Muscle layer of colon (tissue), 2 donors: ENCODE measurements around the gene TOX2.

ENCODE experiments used
- H3K27ac ChIP-seq: one replicate; pipeline ENCODE4 v1.7.0; 2013; ENCODE audit warnings: low read depth, mild to moderate bottlenecking, low read length, moderate library complexity
- H3K27me3 ChIP-seq, 2 donors: one replicate each; pipeline ENCODE4 v1.7.0; 2013; ENCODE audit warnings: low read length in 2 of 2, mild to moderate bottlenecking in 2 of 2; ENCODE audit not compliant: insufficient read depth in 2 of 2, control insufficient read depth in 1 of 2
- H3K36me3 ChIP-seq: one replicate; pipeline ENCODE4 v1.7.0; 2013; ENCODE audit warnings: mild to moderate bottlenecking, low read length; ENCODE audit not compliant: insufficient read depth
- H3K4me1 ChIP-seq: one replicate; pipeline ENCODE4 v1.7.0; 2013; ENCODE audit warnings: mild to moderate bottlenecking, low read length; ENCODE audit not compliant: insufficient read depth
- H3K4me3 ChIP-seq, 2 donors: one replicate each; pipeline ENCODE4 v1.7.0; 2013; ENCODE audit warnings: low read length in 2 of 2, low read depth in 1 of 2, mild to moderate bottlenecking in 1 of 2, moderate library complexity in 1 of 2
- H3K9ac ChIP-seq: one replicate; pipeline ENCODE4 v1.7.0; 2013; ENCODE audit warnings: low read length
- H3K9me3 ChIP-seq: one replicate; pipeline ENCODE4 v1.7.0; 2013; ENCODE audit warnings: mild to moderate bottlenecking, low read length
- donor health status: abdominal sarcoma.
- donor health status: Adenocarcinoma of cecum.

TOX2 gene

GRCh38 chr20:44010162-44010704, 95.6 kb downstream of the TOX2 start:
- Histone ChIP-seq H3K4me3 (no peak overlapping the region), H3K4me1 (peaks cover 9% of the 10 kb centered on the region), H3K27me3 (no peaks in the 10 kb centered on the region), H3K36me3 (no peaks in the 10 kb centered on the region), H3K27ac (no peak overlapping the region), H3K9me3 (no peaks in the 10 kb centered on the region), H3K9ac (no peak overlapping the region)

GRCh38 chr20:44011251-44011940, 96.7 kb downstream of the TOX2 start:
- no peaks in the 10 kb centered on the region for H3K27me3 ChIP-seq
- H3K9me3 ChIP-seq: no peaks in the 10 kb centered on the region
- H3K4me1 ChIP-seq: peaks cover 20% of the 10 kb centered on the region
- H3K36me3 ChIP-seq: no peaks in the 10 kb centered on the region
- no peak overlapping the region for H3K4me3 ChIP-seq
- H3K27ac ChIP-seq: no peak overlapping the region
- no peak overlapping the region for H3K9ac ChIP-seq

DNA sequence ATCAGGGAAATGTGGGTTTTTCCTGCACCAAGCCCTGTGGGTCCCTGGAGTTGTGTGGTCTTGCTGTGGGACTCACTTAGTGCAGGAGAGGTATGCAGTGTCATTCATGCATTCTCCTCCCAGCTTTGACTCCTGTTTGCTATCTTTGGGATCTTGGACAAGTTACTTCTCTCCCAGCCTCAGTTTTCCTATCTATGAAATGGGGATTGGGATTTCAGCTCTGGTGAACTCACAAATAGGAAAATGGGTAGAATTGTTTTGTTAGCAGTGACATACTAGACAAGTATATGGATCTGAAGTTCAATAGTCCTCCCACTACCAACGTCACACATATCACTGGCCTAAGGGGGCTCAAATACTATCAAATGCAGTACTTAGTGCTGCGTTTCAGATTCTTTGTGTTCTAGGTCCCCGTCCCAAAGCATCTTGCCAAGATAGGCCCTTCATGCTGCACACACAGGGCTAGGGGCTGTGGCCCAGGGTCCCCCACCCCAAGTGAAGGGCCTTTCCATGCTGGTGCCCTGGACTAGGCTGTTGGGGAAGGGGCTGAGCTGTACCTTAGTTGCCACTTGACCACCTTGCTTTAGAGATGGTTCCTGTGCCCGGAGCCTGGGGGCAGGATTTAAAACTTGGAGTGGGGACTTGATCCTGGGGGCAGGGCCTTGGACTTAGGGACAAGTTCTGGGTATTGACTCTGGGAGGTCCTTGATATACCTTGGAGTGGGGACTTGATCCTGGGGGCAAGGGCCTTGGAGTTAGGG, 98.0 kb downstream of the TOX2 start:
- H3K27me3 ChIP-seq: no peaks in the 10 kb centered on the region
- peaks cover 28% of the 10 kb centered on the region for H3K4me1 ChIP-seq
- no peak overlapping the region for H3K4me3 ChIP-seq
- H3K27ac ChIP-seq: no peak overlapping the region
- no peaks in the 10 kb centered on the region for H3K9me3 ChIP-seq
- H3K9ac ChIP-seq: no peak overlapping the region
- no peaks in the 10 kb centered on the region for H3K36me3 ChIP-seq

DNA sequence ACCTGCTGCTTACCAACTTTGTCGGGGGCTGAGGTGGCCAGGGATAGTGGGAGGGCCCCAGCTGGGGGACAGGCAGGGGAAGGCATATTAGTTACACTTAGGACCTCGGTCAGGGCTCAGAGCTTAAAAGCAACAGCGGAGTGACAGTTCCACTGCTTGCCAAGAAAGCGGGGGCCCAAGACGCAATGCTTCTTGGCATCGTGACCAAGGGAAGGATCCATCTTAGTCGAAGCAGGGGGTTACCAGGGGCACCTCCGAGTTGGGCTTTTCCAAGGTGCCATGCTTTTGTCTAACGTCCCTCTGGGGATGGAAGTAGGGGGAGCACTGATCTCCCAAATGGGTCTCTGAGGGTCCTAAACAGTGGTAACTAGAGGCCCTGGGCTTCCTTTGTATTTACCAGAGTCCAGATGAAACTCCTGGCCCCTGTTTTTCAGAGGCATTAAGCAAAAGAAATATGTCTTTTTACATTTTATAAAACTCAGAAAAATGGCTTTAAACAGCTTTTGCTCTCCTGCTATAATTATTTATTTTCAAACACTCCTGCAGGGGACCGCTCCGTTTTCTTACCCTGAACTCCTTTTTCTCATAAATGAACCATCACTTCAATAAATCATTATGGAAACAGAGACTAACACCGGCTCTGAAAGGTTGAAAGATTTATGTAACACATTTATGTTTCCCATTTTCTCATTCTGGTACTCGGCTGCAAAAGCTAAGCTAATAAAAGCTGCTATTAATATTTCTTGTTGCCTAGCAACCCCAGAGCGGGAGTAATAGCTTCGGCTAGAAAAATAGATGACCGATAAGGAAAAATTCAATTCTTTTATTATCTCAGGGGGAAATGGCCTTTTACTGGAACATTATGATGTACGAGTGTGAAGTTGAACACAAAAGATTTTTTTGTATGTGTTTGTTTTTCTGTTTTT, 100.4 kb downstream of the TOX2 start:
- H3K4me1 ChIP-seq: peaks cover 47% of the 10 kb centered on the region
- no peaks in the 10 kb centered on the region for H3K9me3 ChIP-seq
- H3K9ac ChIP-seq: no peak overlapping the region
- no peaks in the 10 kb centered on the region for H3K27me3 ChIP-seq
- H3K27ac ChIP-seq: no peak overlapping the region
- no peak overlapping the region for H3K4me3 ChIP-seq
- H3K36me3 ChIP-seq: no peaks in the 10 kb centered on the region

- Histone ChIP-seq H3K9ac (no peak overlapping the region), H3K4me3 (no peak overlapping the region), H3K9me3 (no peaks in the 10 kb centered on the region), H3K27me3 (no peaks in the 10 kb centered on the region), H3K36me3 (no peaks in the 10 kb centered on the region), H3K27ac (no peak overlapping the region), H3K4me1 (peaks cover 47% of the 10 kb centered on the region)
Measured at GRCh38 chr20:44015733-44016103, 101.1 kb downstream of the TOX2 start.

- H3K4me1 ChIP-seq: peaks cover 47% of the 10 kb centered on the region
- no peaks in the 10 kb centered on the region for H3K36me3 ChIP-seq
- H3K27me3 ChIP-seq: no peaks in the 10 kb centered on the region
- no peaks in the 10 kb centered on the region for H3K9me3 ChIP-seq
- no peak overlapping the region for H3K9ac ChIP-seq
- H3K27ac ChIP-seq: no peak overlapping the region
- no peak overlapping the region for H3K4me3 ChIP-seq
Measured at GRCh38 chr20:44016525-44016924, 101.9 kb downstream of the TOX2 start.

DNA sequence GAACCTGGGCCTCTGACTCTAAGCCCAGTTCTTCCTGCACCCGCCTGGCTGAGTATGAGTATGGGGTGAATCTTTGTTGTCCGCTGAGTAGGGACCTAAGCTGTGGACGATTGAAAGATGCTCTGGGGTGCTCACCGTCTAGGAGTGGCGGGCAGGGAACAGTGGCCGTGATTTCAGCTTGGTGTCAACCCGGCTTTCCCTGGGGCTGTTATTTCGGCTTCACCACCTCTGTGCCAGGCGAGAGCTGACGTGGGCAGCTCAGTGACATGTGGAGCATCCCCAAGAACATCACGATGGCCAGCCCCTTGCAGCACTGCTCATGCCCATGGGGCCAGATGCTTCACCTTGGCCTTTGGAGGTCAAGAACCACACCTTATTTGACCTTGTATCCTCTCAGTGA, 102.6 kb downstream of the TOX2 start:
- Histone ChIP-seq H3K9me3 (no peaks in the 10 kb centered on the region), H3K4me1 (peaks cover 47% of the 10 kb centered on the region), H3K27ac (no peak overlapping the region), H3K4me3 (no peak overlapping the region), H3K9ac (no peak overlapping the region), H3K36me3 (no peaks in the 10 kb centered on the region), H3K27me3 (no peaks in the 10 kb centered on the region)

DNA sequence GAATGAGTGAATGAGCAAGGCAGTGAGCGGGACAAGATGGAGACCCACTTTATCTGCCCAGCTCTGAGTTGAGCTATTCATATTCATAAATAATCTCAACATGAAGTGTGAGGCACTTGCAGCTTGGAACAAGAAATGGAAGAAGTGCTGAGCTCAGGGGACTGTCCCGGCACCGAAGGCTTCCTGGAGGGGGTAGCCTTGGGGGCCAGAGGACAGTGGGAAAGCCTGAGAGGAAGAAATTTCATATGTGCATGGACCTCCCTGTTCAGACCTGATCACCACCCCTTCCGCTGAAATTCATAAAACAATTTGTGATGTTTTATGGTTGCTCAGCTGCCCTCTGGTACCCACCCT, 103.2 kb downstream of the TOX2 start:
- no peak overlapping the region for H3K9ac ChIP-seq
- H3K4me3 ChIP-seq: peak overlapping the region in 1 of 2 donors; percentile 2
- H3K27me3 ChIP-seq: no peaks in the 10 kb centered on the region

GRCh38 chr20:44018259-44018941, 103.7 kb downstream of the TOX2 start:
- Histone ChIP-seq H3K9me3 (no peaks in the 10 kb centered on the region), H3K36me3 (no peaks in the 10 kb centered on the region), H3K4me1 (peaks cover 47% of the 10 kb centered on the region), H3K4me3 (peak overlapping the region in 1 of 2 donors; percentile 2), H3K9ac (no peak overlapping the region), H3K27ac (peak overlapping the region; percentile 61), H3K27me3 (no peaks in the 10 kb centered on the region)

More for the DNA sequence above, 103.2 kb downstream of the TOX2 start:
- no peaks in the 10 kb centered on the region for H3K36me3 ChIP-seq
- H3K27ac ChIP-seq: peak overlapping the region; percentile 61
- no peaks in the 10 kb centered on the region for H3K9me3 ChIP-seq
- peaks cover 47% of the 10 kb centered on the region for H3K4me1 ChIP-seq

DNA sequence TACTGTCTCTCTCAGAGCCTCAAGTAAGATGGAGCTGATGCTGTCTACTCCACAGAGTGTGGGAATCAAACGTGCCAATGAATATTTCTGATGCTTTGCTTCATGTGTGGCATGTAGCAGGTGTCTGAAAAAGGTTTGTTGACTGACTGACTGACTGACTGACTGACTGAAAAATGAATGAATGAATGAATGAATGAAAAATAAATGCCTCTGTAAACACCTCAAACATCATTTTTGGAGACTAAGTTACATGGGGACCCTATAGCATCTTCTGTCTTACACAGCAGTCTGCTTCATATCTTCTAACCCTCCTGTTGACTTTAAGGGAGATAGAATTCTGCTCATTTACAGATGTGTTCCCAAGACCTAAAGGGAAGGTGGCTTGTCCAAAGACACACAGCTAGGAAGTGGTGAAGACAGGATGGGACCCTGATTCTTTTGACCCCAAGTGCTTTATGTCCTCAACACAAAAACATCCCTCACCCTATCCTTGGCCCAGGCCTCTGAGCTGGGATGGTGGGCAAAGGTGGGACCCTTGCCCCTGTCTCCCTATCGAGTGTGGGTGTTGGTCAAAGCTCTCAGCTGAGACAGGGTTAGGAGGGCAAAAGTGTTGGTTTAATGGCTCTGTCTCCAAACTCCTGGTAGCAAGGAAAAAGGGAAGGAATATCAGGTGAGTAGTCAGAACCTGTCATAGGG, 104.4 kb downstream of the TOX2 start:
- H3K9ac ChIP-seq: no peak overlapping the region

More for the DNA sequence above, 104.4 kb downstream of the TOX2 start:
- Histone ChIP-seq H3K36me3 (no peaks in the 10 kb centered on the region), H3K4me3 (no peak overlapping the region), H3K27ac (peak overlapping the region; percentile 61), H3K9me3 (no peaks in the 10 kb centered on the region), H3K27me3 (no peaks in the 10 kb centered on the region), H3K4me1 (peaks cover 47% of the 10 kb centered on the region)
